HG02884 (cell line): Measurements from ENCODE around the gene PSMD4.
"Not testable (repeated sequence)": the region's sequence is repeated elsewhere in the genome, so short reads cannot be mapped to it uniquely, and the experiment has no call there.

Experiments used
- ATAC-seq: cut with Tn5 transposase; IDR thresholded peaks from one replicate; pipeline ENCODE4 v1.9.1; 2021; ENCODE audit warnings: mild to moderate bottlenecking, moderate library complexity; ENCODE audit not compliant: unreplicated experiment

PSMD4 gene

GRCh38 chr1:151267760-151268159, 13.2 kb downstream of the PSMD4 start:
- no peak for ATAC-seq

DNA sequence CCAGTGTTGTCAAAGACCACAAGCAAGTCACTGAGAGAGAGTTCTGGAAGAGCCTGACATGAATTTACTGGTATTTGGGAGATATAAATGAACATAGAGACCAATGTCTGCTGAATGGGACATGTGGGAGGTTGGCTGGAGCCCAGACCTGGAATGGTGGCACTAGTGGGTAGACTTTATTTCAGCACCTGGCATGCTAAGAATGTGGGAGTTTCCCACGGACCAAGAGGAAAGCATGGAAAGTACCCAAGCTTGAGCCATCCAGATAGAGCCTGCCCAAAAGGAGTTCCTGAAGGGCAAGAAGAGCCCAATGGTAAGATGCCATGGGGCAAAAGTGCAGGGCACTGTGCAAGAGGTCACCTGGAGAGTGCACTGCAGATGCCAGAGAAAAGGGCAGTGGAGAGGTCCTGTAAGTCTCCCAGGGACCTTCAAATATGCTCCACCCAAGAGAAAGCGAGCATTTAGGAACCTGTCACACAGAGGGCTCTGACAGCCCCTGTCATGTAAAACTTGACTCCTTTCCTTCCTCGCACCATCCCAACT, 19.5 kb downstream of the PSMD4 start:
- no peak for ATAC-seq

DNA sequence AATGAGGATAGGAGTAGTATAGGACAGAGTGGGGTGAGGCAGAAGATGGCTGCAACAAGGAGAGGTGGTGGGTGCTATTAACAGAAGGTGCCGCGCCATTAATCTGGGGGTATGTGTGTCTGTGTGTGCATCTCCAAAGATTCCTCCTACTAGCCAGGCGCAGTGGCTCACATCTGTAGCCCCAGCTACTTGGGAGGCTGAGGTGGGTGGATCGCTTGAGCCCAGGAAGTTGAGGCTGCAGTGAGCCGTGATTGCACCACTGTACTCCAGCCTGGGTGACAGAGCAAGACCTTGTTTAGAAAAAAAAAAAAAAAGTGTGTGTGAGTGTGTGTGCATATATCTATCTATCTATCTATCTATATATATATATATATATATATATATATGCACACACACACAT, 20.8 kb downstream of the PSMD4 start:
- not testable (repeated sequence) for ATAC-seq

GRCh38 chr1:151277249-151277648, 22.7 kb downstream of the PSMD4 start:
- no peak for ATAC-seq

DNA sequence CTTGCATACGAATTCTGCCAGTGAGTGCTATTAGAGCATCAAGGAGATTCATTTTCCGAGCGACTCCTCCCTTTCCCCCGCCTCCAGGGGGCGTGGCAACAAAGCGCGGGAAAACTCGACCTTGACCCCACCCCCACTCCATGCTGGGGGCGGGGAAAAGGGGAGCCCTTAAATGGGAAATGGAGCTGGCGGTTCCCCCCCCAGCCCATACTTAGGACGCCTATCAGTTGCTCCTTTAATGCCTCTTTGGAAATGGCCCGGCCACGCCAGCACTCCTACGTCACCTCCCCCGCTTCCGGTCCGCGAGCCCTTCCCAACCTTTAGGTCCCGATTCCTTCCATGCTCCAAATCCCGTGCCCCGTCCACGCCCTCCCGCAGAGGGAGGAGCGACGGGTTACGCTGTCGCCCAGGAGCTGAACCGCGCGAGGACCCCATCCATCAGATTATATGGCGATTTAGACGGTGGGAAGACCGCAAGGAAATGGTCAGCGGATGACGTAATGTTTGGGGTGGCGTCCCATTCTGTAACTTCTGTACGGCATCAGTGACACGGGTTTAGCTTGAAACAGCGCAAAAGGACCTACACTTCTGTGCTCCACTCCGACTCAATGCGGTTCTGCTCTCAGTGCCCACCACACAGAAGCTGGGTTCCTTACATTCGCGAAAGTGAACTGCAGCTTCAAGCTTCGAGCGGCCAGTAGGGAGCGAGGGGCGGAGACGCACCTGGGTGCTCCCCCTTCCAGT, 26.9 kb downstream of the PSMD4 start:
- ATAC-seq = peak; percentile 27

GRCh38 chr1:151281969-151282882, 27.7 kb downstream of the PSMD4 start, which contains the start of gene ZNF687:
Gene ZNF687, plus strand, starts transcription at chr1:151282299. Its CDS starts 3,993 bp downstream, at chr1:151286292.
- peak; percentile 88 for ATAC-seq

- no peak for ATAC-seq
Observed at GRCh38 chr1:151282883-151283725, 28.6 kb downstream of the PSMD4 start.

GRCh38 chr1:151284013-151284577, 29.6 kb downstream of the PSMD4 start:
- no peak for ATAC-seq

DNA sequence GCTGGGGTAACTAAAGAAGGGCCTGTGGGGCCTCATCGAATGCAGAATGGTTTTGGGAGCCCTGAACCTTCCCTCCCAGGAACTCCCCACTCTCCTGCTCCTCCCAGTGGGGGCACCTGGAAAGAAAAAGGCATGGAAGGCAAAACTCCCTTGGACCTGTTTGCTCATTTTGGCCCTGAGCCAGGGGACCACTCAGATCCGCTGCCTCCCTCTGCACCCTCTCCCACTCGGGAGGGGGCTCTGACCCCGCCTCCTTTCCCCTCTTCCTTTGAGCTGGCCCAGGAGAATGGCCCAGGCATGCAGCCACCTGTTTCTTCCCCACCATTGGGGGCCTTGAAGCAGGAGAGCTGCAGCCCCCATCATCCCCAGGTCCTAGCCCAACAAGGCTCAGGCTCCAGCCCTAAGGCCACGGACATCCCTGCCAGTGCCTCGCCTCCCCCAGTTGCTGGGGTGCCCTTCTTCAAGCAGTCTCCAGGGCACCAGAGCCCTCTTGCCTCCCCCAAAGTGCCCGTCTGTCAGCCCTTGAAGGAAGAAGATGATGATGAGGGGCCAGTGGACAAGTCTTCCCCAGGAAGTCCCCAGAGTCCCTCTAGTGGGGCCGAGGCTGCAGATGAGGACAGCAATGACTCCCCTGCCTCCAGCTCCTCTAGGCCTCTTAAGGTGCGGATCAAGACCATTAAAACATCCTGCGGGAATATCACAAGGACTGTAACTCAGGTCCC, 32.2 kb downstream of the PSMD4 start:
- ATAC-seq = no peak

DNA sequence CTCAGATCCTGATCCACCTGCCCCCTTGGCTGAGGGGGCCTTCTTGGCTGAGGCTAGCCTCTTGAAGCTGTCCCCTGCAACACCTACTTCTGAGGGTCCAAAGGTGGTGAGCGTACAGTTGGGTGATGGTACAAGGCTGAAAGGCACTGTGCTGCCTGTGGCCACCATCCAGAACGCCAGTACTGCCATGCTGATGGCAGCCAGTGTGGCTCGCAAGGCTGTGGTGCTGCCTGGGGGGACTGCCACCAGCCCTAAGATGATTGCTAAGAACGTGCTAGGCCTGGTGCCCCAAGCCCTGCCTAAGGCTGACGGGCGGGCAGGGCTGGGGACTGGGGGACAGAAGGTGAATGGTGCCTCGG, 32.8 kb downstream of the PSMD4 start:
- no peak for ATAC-seq

DNA sequence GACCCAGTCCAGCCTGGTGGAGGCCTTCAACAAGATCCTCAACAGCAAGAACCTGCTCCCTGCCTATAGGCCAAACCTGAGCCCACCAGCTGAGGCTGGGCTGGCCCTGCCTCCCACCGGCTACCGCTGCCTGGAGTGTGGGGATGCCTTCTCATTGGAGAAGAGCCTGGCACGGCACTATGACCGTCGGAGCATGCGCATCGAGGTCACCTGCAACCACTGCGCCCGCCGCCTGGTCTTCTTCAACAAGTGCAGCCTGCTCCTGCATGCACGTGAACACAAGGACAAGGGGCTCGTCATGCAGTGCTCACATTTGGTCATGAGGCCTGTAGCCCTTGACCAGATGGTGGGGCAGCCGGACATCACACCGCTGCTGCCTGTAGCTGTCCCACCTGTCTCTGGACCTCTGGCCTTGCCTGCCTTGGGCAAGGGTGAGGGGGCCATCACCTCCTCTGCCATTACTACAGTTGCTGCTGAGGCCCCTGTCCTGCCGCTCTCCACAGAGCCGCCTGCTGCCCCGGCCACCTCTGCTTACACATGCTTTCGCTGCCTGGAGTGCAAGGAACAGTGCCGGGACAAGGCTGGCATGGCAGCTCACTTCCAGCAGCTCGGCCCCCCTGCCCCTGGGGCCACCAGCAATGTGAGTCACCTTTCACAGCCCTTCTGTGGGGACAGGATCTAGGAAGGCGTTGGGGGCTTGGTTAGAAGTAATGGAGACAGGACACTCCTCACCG, 33.4 kb downstream of the PSMD4 start:
- ATAC-seq = no peak

GRCh38 chr1:151288502-151288901, 34.0 kb downstream of the PSMD4 start:
- no peak for ATAC-seq

DNA sequence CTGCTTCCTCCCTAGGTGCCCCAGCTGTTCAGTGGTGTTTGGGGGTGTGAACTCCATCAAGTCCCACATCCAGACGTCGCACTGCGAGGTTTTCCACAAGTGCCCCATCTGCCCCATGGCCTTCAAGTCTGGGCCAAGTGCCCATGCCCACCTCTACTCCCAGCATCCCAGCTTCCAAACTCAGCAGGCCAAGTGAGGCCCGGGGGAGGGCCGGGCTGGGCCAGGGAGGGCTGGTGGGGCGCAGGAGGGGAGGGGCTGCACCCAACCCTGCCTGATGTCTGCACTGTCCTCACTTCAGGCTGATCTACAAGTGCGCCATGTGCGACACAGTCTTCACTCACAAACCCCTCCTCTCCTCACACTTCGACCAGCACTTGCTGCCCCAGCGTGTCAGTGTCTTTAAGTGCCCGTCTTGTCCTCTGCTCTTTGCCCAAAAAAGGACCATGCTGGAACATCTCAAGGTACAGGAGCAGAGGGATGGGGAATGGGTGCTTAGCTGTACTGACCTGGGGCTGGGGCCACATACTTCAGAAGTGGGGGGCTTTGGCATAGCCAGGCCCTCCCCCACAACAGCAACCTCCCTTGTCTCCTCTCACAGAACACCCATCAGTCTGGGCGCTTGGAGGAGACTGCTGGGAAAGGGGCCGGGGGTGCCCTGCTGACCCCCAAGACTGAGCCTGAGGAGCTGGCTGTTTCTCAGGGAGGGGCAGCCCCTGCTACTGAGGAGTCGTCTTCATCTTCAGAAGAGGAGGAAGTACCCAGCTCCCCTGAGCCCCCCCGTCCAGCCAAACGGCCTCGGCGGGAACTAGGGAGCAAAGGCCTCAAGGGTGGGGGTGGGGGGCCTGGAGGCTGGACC, 34.8 kb downstream of the PSMD4 start:
- no peak for ATAC-seq

GRCh38 chr1:151289991-151290708, 35.6 kb downstream of the PSMD4 start:
- no peak for ATAC-seq

DNA sequence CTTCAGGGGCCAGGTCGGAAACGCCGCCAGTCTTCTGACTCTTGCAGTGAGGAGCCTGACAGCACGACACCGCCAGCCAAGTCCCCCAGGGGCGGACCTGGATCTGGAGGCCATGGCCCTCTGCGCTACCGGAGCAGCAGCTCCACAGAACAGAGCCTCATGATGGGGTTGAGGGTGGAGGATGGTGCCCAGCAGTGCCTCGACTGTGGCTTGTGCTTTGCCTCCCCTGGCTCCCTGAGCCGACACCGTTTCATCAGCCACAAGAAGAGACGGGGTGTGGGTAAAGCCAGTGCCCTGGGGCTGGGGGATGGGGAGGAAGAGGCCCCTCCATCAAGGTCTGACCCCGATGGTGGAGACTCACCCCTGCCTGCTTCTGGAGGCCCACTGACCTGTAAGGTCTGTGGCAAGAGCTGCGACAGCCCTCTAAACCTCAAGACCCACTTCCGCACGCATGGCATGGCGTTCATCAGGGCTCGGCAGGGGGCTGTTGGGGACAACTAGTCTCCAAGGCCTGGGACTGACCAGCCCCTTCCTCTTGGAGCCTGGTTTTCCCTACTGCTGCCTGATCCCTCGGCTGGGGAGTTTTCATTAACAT, 36.3 kb downstream of the PSMD4 start:
- no peak for ATAC-seq

DNA sequence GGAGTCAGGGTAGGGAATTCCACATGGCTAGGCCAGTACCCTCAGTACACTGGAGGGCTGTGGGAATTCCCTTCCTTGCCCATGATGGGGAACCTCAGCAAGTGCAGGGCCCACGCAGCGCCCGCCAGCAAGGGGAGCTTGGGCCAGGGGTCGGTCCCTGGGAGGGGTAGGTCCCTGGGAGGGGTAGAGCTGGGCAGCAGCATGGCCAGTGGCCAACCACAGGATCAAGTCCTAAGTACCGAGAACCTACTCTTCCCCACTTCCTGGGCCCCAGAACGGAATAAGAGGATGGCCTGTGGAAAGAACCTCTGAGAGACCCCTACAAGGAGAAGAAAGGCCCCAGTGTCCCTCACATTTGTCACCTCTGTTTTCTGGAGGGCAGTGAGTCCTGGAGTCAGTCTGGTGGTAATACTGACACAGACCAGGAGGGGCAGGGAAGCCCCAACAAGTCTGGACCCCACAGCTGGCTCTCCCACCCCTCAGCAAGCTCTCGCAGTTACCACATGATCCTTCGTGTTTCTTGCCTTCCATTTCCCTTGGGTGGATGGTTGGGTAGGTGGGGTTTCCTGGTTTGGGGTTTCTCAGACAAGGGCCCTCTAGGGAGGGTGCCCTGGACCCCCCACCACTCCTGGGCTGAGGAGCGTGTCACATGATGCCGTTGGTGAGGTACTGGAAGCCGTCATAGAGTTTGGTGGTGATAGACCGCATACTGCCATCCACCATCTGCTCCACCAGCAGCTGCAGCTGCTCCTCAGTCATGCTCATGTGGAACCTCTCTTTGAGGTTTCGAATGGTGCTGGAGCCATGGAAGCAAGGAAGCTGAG, 37.9 kb downstream of the PSMD4 start:
- no peak for ATAC-seq
